Measurements from ENCODE around the gene AGBL4.

The AGBL4 gene

GRCh38 chr1:48675251-48675650, 1348.5 kb downstream of the AGBL4 start:
- DNase-seq: no peak

DNA sequence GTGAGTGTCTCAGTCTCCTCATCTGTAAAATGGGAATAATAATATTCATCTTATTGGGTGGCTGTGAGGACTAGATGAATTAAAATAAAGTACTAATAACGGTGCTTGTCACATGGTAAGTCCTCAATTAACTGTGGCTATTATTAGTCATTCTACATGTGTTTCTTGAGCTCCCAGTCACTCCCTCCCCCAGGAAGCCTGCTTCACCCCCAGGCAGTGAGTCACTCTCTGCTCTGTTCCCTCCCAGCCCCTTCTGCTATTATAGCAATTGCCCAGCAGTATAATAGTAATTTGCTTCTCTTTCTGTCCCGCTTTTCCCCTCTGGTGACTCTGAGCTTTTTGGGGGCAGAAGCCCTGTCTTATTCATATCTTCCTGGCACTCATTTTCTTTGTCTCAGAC, 1349.1 kb downstream of the AGBL4 start:
- DNase-seq: no peak

DNA sequence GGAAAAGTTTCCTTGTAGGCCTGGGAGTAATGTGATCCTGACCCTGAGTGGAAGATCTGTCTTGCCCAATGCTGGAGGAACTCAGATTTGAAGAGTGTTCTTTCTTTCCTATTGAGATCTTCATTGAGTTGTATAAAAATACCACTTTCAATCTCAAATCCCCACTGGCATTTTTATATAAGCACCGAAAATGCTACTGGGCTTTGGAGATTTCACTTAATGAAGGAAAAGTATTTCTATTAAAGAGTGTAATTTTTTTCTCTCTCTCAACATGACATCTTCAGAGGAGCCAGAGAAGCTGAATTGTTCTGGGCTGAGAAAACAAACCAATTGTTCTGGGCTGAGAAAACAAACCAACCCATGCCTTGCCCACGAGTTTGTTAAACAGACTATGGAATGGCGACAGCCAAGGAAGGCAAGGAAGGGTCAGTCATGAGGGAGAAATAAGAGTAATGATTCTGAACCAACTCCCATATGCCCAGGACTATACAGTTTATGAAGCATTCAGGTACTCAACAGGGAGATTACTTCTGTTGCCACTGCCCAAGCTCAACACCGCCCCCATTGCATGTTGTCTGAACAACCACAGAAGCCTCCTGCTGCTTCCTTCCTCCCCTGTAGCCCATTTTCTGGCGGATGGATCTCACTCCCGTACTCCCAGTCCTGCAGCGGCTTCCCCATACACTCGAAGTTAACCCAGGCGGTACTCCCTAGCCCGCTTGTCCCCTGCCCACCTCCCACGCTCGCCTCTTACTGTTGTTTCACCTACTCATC, 1350.2 kb downstream of the AGBL4 start:
- no peak for DNase-seq

- no peak for DNase-seq
These were observed 1352.2 kb downstream of the AGBL4 start for GRCh38 chr1:48671578-48671977.

DNA sequence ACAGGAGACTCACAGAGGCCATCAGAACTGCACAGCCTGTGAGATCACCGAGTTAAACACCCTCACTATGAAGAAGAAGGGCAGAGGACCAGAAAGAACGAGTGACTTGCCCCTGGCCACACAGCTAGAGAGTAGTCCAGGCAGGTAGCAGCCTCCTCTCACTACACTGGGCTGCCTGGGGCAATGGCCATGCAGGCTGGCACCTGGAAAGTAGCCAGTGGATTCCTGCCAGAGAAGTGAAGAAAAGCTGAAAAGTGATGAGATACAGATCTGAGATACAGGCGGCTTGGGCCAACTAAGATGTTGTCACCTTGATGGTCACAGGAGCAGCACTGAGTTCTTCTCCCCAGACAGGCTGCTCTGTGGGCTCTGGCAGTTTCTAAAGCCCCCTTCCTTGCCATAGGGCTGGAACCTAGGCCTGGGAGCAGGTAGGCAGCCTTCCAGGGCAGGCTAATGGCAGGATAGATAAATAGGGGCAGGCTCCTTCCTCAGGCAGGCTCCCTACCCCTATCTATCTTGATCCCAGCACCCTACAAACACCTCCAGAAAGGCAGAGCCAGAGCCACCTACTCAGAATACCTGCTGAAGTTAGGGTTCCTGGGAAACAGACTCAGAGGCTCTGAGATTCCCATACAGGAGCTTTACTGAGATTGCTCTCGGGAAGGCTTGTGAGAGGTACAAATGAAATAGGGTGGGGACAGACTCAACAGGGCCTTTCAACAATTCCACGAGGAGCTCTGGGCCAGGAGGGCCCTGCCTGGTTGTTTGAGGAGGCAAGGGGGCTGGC, 1353.3 kb downstream of the AGBL4 start:
- no peak for DNase-seq

GRCh38 chr1:48668339-48668738, 1355.4 kb downstream of the AGBL4 start:
- DNase-seq: no peak

DNA sequence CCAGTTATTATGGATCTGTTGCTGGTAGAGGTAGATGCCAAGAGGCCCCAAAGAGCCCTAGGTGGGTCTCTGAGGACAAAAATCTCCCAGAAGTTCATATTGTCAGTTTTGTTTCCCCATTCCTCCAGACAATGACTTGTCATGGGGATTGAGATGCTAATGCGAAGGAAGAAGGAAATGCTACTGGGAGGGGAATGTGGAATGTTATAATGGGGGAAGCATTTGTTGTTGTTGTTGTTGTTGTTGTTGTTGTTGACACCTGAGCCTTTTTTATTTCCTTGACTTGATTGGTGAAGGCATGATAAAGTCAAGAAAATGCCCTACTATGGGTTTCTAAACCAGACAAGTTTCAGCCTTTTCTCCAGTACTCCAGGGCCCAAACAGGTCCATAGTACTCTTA, 1356.0 kb downstream of the AGBL4 start:
- DNase-seq: no peak

- DNase-seq: no peak
These were observed 1357.9 kb downstream of the AGBL4 start for GRCh38 chr1:48665708-48666407.

- DNase-seq: no peak
These were observed 1361.9 kb downstream of the AGBL4 start for GRCh38 chr1:48661726-48662463.

GRCh38 chr1:48659801-48660200, 1364.0 kb downstream of the AGBL4 start:
- DNase-seq: no peak

DNA sequence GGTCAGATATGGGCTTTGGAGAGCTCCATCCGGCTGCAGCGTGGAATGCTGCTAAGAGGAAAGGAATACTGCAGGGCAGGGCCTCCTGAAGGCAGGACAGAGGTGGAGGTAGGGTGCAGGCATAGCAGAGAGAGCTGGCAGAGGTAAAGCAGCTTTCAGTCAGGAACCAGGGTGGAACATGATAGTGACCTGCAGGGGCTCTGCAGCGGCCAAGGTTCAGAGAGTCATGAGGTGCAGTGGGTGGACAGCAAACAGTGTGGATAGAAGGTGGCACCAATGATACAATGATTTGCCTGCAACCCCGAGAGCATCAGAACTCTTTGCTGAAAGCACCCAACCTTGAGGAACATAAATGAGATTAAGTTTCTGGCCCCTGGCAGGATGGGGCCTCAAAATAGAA, 1366.3 kb downstream of the AGBL4 start:
- DNase-seq: no peak

- no peak for DNase-seq
These were observed 1369.0 kb downstream of the AGBL4 start for GRCh38 chr1:48654606-48655210.

DNA sequence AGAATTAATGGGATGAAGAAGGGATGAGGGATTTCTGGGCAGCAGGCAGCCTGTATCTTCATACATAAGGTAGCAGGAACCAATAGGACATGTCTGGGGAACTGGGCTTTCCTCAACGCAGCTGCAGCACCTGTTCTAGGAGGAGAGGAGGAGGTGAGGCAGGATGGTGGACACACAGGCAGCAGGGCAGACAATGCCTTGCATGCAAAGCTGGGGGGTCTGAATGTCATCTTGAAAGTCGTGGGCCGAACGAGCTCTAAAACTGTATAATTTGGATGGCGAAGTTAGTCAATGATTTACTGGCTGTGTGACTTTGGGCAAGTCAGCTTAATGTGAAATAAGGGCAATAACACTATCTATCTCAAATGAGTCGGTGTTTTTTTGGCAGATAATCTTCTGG, 1371.4 kb downstream of the AGBL4 start:
- no peak for DNase-seq

- DNase-seq: no peak
These were observed 1373.9 kb downstream of the AGBL4 start for GRCh38 chr1:48649880-48650279.

GRCh38 chr1:48645883-48646282, 1377.9 kb downstream of the AGBL4 start:
- DNase-seq: no peak

DNA sequence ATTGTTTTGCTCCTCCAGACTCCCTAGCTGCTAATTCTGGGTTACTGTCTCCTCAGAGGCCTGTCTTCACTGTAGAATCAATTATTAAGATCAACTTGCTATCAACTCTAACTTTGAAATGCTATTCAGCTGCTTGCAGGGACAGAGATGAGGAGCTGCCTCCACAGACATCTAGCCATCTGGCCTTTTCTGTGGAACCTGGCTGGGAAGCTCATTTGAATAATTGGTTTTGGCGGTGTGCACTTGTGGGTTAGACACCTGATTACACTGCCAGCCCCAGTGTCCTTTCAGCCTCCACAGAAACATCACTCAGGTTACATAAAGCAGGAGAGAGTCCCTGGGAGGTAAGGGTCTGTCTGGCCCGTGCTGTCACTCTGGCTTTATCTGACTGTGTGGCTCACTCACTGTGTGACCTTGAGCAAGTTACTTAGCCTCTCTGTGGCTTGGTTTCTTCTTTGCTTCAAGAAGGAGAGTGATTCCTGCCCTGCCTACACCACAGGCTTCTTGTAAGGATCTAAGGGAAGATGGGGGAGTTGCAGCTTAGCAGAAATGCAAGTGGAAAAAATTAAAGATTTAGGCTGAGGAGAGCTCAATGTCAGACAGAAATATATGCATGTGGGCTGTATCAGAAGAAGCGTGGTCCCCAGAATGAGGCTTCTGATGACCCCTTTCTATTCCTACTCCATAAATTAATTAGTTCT, 1378.7 kb downstream of the AGBL4 start:
- no peak for DNase-seq

- no peak for DNase-seq
These were observed 1379.4 kb downstream of the AGBL4 start for GRCh38 chr1:48644190-48644900.

DNA sequence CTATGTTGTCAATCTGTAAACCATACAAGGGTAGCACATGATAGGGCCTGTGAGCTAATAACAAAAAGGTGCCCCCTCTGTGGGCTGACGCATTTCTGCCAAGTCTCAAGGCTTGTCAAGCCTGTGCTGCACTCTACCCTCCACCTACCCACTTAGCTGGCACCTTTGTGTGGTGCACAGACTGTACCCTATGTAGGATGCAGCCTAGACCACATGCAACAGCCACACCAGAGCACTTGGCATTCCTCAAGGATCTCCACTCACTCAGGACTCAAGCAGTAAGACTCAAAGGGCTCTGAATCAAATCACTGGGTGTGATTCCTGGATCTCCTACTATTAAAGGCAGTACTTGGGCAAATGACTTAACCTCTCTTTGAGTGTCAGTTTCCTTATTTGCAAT, 1380.6 kb downstream of the AGBL4 start:
- no peak for DNase-seq

DNA sequence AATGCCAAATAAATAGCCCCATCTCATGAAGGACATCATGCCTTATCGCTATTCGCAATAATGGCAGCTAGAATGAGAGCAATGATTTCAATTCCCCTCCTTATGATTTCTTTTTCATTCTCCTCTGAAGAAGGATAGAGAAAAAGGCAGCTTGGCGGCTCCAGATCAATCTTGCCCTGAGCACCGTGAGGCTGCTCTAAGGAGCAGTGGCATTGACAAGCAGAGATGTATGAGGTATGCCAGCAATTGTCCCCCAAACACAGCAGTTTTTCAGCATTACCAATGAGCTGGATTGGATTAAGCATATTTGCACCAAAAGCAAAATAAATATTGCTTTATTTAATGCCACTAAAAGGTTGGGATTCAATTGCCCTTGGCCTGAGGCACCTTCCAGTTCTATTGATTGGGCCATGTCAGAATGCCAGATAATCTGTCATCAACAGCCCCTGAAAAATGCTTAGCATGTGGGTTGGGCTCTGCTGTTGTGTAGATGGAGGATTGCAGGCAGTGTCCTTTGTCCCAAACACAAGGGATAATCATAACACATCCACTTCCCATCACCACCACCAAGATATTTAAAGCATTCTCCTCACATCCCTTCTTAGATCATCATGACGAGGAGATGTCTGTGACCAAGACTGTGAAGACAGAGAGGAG, 1382.8 kb downstream of the AGBL4 start:
- DNase-seq: no peak

DNA sequence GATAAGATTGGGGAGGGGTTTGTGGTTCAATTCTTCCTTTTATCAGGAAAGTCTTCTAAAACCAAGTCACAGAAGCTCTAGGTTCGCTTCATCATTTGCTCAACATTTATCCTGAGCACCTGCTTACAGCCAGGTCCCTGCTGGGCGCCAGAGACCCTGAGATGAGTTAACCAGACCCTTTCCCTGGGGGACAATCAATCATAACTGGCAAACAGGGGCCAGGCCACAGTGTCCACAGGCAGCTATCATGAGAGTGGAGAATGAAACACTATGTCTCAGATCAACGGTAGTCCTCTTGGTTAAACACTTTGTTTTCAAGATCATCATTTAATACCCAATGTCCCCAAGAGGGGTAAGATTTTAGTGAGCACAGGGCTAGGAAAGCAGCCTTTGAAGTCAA, 1393.9 kb downstream of the AGBL4 start:
- no peak for DNase-seq

GRCh38 chr1:48627486-48627885, 1396.3 kb downstream of the AGBL4 start:
- no peak for DNase-seq
